ENCODE data around the gene CDH2.

The CDH2 gene

GRCh38 chr18:28176948-28177827 lies at the start of gene CDH2:
CDH2 (minus strand) TSS chr18:28177130; CDS start chr18:28177022, 108 bp downstream.
- DNase-seq, result peak; percentile 32

GRCh38 chr18:28212060-28212459 lies 35.1 kb upstream of the CDH2 start:
- DNase-seq, result no peak

GRCh38 chr18:28208712-28209265 lies 31.9 kb upstream of the CDH2 start:
- no peak for DNase-seq

- no peak for DNase-seq
Measured at GRCh38 chr18:28208268-28208667, 31.3 kb upstream of the CDH2 start.

DNA sequence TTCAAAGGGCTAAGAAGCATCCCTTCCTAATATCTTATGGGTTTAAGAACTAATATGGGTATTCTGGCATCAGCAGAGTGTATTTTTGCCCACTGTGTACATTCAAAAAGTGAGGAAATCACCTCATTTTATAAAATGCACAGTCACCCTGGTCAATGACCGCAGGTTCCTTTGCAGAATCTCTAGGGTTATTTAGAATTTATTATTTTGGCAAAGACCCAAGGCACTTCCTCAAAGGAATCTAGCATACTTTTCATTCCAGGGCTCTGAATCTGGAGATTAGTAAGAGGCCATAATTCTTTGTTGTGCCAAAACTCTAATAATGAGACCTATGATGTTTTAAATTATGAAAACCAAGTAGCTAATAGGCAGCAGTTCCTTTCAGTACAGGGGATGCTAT lies 27.2 kb upstream of the CDH2 start:
- DNase-seq, result no peak

- DNase-seq, result no peak
Measured at GRCh38 chr18:28201056-28201455, 24.1 kb upstream of the CDH2 start.

- DNase-seq, result no peak
Measured at GRCh38 chr18:28198620-28199019, 21.7 kb upstream of the CDH2 start.

- DNase-seq, result no peak
Measured at GRCh38 chr18:28193177-28193778, 16.3 kb upstream of the CDH2 start.

DNA sequence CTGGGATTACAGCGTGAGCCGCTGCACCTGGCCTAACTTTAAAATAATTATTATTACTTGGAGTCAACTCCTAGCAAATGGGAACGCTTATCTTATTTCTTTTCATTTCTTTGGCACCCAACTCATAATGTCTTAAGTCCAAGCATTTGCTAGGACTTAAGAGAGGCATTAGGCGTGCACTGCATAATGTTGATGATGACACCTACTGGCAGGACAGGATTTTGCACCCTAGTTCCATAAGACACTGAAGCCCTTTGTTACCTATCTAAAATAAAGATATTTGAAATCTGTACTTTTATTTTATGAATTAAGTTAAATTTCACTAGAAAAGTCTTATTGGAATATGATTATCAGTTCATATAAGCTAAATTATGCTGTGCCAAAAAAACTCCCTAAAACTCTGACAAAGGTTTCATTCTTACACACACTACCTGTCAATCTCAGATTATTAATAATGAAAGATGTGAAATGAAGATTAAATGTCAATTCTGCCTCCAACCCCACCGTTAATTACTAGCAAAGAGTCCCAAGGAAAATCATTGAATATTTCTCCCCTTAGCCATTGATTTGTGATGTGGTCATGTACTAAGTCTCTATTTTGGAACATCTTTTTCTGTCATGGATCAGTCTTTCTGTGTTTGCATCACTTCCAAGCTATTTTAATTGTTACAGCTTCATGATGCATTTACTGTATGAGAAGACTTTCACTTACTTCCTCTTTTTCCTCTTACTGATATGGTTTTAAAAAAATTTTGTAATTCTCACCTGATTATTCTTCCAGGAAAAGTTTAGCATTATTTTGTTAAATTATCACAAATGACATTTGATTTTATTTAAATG lies 12.7 kb upstream of the CDH2 start:
- peak; percentile 28 for DNase-seq

DNA sequence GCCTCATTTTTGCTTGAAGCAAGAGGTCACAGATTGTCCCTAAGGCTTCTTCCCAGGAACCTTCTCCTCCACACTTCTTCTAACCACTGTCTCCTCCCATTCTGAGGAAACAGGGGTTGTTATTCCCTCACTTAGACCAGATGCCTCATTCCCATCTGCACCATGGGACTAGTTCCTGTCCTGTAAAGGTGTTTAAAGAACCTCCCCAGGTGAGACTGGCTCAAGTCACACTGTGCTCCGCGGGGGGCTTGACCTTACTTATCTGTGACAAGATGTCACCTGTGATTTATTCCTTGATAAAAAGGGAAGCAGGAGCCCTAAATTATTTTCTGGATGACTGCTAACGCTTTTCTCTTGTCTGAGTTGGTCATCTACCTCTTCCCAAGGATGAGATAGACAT lies 8.2 kb upstream of the CDH2 start:
- no peak for DNase-seq

DNA sequence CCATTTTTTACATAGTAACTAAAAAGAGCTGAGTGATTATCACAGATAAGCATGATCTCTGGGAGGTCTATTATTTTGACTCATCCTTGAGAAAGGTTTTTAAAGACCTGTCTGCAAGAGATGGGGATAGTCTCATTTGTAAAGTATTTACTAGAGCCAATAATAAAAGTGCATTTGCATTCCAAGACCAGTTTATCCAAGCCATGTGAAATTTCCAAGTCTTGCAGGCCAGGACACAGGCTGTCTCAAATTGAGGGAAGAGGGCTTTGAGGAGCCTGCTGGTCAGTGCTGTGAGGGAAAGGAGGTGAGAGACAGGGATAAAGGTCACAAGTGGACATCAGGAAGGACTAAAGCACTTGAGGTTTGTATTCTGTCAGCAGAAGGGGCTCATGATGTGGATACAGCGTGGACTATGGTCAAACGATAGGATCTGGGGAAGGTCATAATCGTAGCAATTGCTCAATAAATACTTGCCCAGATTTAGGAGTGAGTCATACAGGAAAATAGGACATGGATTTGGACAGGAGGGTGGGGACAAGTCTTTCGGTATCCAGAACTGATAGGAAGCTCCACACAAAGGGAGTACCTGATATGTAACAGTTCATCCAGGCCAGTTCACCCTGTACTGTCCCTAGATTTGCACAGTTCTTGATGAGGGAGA lies 6.6 kb upstream of the CDH2 start:
- no peak for DNase-seq

- DNase-seq, result no peak
Measured at GRCh38 chr18:28181616-28182015, 4.7 kb upstream of the CDH2 start.

DNA sequence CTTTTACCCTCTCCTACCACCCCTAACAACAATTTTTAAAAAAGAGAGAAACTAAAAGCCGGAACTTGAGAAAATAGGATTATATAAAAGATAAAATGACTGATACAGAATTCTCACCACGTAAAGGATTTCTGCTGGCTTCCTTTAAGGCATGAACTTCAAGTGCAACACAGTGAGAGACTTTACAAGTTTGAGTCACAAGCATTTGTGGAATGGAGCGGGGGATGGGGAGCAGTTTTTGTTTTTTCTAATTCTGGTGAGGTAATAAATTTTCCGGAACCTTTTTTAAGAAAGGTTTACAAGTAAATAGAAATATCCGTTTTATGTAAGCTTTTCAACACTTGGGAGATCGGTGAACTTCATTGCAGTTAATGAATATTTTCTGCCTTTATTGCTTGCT lies 1.8 kb upstream of the CDH2 start:
- DNase-seq, result no peak

- DNase-seq, result peak; percentile 13
Measured at GRCh38 chr18:28177828-28178635, 1.1 kb upstream of the CDH2 start.

DNA sequence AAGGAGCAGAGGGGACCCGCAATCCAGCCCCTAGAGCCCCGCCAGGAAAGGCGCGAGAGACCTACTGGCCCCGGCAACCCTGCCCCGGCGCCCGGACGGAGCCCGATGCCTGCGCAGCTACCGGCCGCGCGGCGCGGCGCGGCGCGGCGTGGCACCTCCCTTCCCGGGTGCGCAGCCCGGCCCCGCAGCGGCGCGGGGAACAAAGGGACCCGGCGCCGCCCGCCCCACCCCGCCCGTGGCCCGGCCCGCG lies 307 bp downstream of the CDH2 start:
- peak; percentile 3 for DNase-seq

GRCh38 chr18:28175930-28176697 lies 816 bp downstream of the CDH2 start:
- peak; percentile 2 for DNase-seq

GRCh38 chr18:28175150-28175929 lies 1.6 kb downstream of the CDH2 start:
- peak; percentile 2 for DNase-seq

GRCh38 chr18:28174181-28174905 lies 2.6 kb downstream of the CDH2 start:
- no peak for DNase-seq

GRCh38 chr18:28171837-28172236 lies 5.1 kb downstream of the CDH2 start:
- no peak for DNase-seq

GRCh38 chr18:28168725-28169124 lies 8.2 kb downstream of the CDH2 start:
- DNase-seq, result no peak
